Uterus (tissue), 2 donors: ENCODE measurements around the gene CENPVL3.
"Not testable (repeated sequence)": the region's sequence is repeated elsewhere in the genome, so short reads cannot be mapped to it uniquely, and the experiment has no call there.

ENCODE experiments used
- CTCF ChIP-seq, 4 experiments: fragments of 200-600 bp in 2 of 4; fragments of 450-650 bp in 2 of 4; sonication (generic) in 2 of 4; IDR thresholded peaks; one replicate each; pipeline ENCODE4 v1.5.1; 2016 to 2019; ENCODE audit warnings: antibody characterized with exemption in 4 of 4, mild to moderate bottlenecking in 2 of 4, moderate library complexity in 1 of 4
- POLR2A ChIP-seq, 2 donors: fragments of 450-650 bp; IDR thresholded peaks; one replicate each; pipeline ENCODE4 v1.6.1; 2016; ENCODE audit warnings: antibody characterized with exemption in 2 of 2, mild to moderate bottlenecking in 1 of 2, moderate library complexity in 1 of 2

- TF ChIP-seq POLR2A, CTCF (IDR thresholded peaks at IDR 0.05): not testable (repeated sequence)
Observed at GRCh38 chrX:51636511-51636910, 17.8 kb upstream of the CENPVL3 start.
